ENCODE data around the gene COL5A1.

The COL5A1 gene

GRCh38 chr9:134809292-134809691 lies 167.7 kb downstream of the COL5A1 start:
- no peaks in the 10 kb centered on the region for H3K27me3 ChIP-seq (ENCODE audit: insufficient read depth, poor library complexity, severe bottlenecking)
- no peak for DNase-seq (ENCODE audit: low read depth in 1 of 2, low spot score in 1 of 2)
- H3K4me3 ChIP-seq (replicated peaks; ENCODE audit: insufficient read depth, low read length), result no peak overlapping the region
- H3K27ac ChIP-seq (replicated peaks), result no peak overlapping the region
- TF ChIP-seq REST (IDR thresholded peaks at IDR 0.05; ENCODE audit: insufficient replicate concordance, low read depth) (no peak), SPI1 (IDR thresholded peaks at IDR 0.05; ENCODE audit: borderline replicate concordance, low read depth) (no peak), POLR2AphosphoS5 (IDR thresholded peaks at IDR 0.05; ENCODE audit: low read depth) (no peak), GABPA (IDR thresholded peaks at IDR 0.05; ENCODE audit: low read depth) (no peak), CTCF (IDR thresholded peaks at IDR 0.05; ENCODE audit: insufficient read depth, low read length) (no peak)

GRCh38 chr9:134809826-134810225 lies 168.2 kb downstream of the COL5A1 start:
- H3K27me3 ChIP-seq (ENCODE audit: insufficient read depth, poor library complexity, severe bottlenecking), result no peaks in the 10 kb centered on the region
- no peak overlapping the region for H3K27ac ChIP-seq (replicated peaks)
- H3K4me3 ChIP-seq (replicated peaks; ENCODE audit: insufficient read depth, low read length), result no peak overlapping the region
- TF ChIP-seq POLR2AphosphoS5 (IDR thresholded peaks at IDR 0.05; ENCODE audit: low read depth) (no peak), CTCF (IDR thresholded peaks at IDR 0.05; ENCODE audit: insufficient read depth, low read length) (no peak), GABPA (IDR thresholded peaks at IDR 0.05; ENCODE audit: low read depth) (no peak), REST (IDR thresholded peaks at IDR 0.05; ENCODE audit: insufficient replicate concordance, low read depth) (no peak)
- DNase-seq (ENCODE audit: low read depth in 1 of 2, low spot score in 1 of 2), result no peak

- TF ChIP-seq REST (IDR thresholded peaks at IDR 0.05; ENCODE audit: insufficient replicate concordance, low read depth) (no peak), SPI1 (IDR thresholded peaks at IDR 0.05; ENCODE audit: borderline replicate concordance, low read depth) (no peak), CTCF (IDR thresholded peaks at IDR 0.05; ENCODE audit: insufficient read depth, low read length) (no peak), POLR2AphosphoS5 (IDR thresholded peaks at IDR 0.05; ENCODE audit: low read depth) (no peak), GABPA (IDR thresholded peaks at IDR 0.05; ENCODE audit: low read depth) (no peak)
- DNase-seq (ENCODE audit: low read depth in 1 of 2, low spot score in 1 of 2), result no peak
- Histone ChIP-seq H3K27me3 (ENCODE audit: insufficient read depth, poor library complexity, severe bottlenecking) (no peaks in the 10 kb centered on the region), H3K27ac (replicated peaks) (no peak overlapping the region), H3K4me3 (replicated peaks; ENCODE audit: insufficient read depth, low read length) (no peak overlapping the region)
Observed at GRCh38 chr9:134811079-134811672, 169.6 kb downstream of the COL5A1 start.

All from HL-60 (cell line).